ENCODE results near the gene CDH13.

GRCh38 chr16:82700541-82701235 is 73.9 kb downstream of the CDH13 start:
- TF ChIP-seq GATA2 (IDR thresholded peaks at IDR 0.05; ENCODE audit: low read depth, low read length) = no peak
- TF ChIP-seq GATA3 (IDR thresholded peaks at IDR 0.05; ENCODE audit: low read depth, low read length) = no peak

Measured in SH-SY5Y (cell line).